Sigmoid colon (tissue), 7 donors: ENCODE results near the gene FERD3L. TPM values are rescaled to one million over a fixed set of nuclear protein-coding genes. Genes with fewer than 3 reads are reported as not detected.

ENCODE experiments used
- DNase-seq: peaks from one replicate; pipeline ENCODE4 v3.0.0-alpha.2; 2019
- H3K27ac ChIP-seq, 4 donors: fragments of 200-600 bp; sonication (generic); one replicate each; pipeline ENCODE4 v1.5.1; 2016 to 2019; ENCODE audit warnings: mild to moderate bottlenecking in 1 of 4
- H3K27me3 ChIP-seq, 3 donors: fragments of 200-600 bp; sonication (generic); one replicate each; pipeline ENCODE4 v1.5.1; 2019; ENCODE audit warnings: mild to moderate bottlenecking in 1 of 3
- H3K36me3 ChIP-seq, 4 donors: fragments of 200-600 bp; sonication (generic); one replicate each; pipeline ENCODE4 v1.5.1; 2016 to 2019
- H3K4me1 ChIP-seq, 4 donors: fragments of 200-600 bp; sonication (generic); one replicate each; pipeline ENCODE4 v1.5.1; 2017 to 2019
- H3K4me3 ChIP-seq, 4 donors: fragments of 200-600 bp; sonication (generic); one replicate each; pipeline ENCODE4 v1.5.1; 2017 to 2019; ENCODE audit warnings: mild to moderate bottlenecking in 2 of 4, moderate library complexity in 1 of 4
- H3K9me3 ChIP-seq, 4 donors: fragments of 200-600 bp in 3 of 4; sonication (generic) in 3 of 4; one replicate each; pipeline versions ENCODE4 v1.5.1 to v1.6.1; 2013 to 2019
- CTCF ChIP-seq, 4 experiments: fragments of 450-650 bp in 3 of 4; fragments of 200-600 bp in 1 of 4; IDR thresholded peaks; one replicate each; pipeline ENCODE4 v1.5.1; 2016 to 2019; ENCODE audit warnings: antibody characterized with exemption in 4 of 4, mild to moderate bottlenecking in 3 of 4, moderate library complexity in 2 of 4
- EP300 ChIP-seq, 4 donors: sonication (generic); formaldehyde crosslinking; IDR thresholded peaks; one replicate each; pipeline ENCODE4 v1.6.1; 2017; ENCODE audit warnings: antibody characterized with exemption in 4 of 4
- POLR2A ChIP-seq, 2 donors: fragments of 450-650 bp; IDR thresholded peaks; one replicate each; pipeline ENCODE4 v1.6.1; 2016; ENCODE audit warnings: antibody characterized with exemption in 2 of 2, mild to moderate bottlenecking in 2 of 2, moderate library complexity in 2 of 2
- POLR2AphosphoS5 ChIP-seq, 4 donors: sonication (generic); formaldehyde crosslinking; IDR thresholded peaks; one replicate each; pipeline ENCODE4 v1.6.1; 2017; ENCODE audit warnings: antibody characterized with exemption in 4 of 4
- WGBS, 2 donors: extraction: QIAGEN DNeasy Blood & Tissue Kit; methylation state at CpG; one replicate each; pipeline ENCODE4 v1.1.7; 2013; 5-methylcytosine and 5-hydroxymethylcytosine counted together
- intact Hi-C: fragments of 100-400 bp; cut with DNase I; formaldehyde crosslinking; loops from one replicate; pipeline ENCODE4 v1.15.1; 2023
- polyA plus RNA-seq, 3 donors: library from polyadenylated mRNA; stranded (reverse); fragments of 200-250 nt; gene quantifications; one replicate each; pipeline ENCODE4 v1.2.3, GENCODE V29; 2013
- total RNA-seq, 4 donors: library from RNA; depleted of rRNA; stranded (reverse); fragments of >200 nt; gene quantifications; one replicate each; pipeline ENCODE4 v1.1.0, GENCODE V29; 2016
- donor health status: healthy with polysubstance abuse.
- donor health status: Bipolar disorder and iron deficiency.
- donor health status: healthy.

Gene FERD3L
- total and polyA plus RNA-seq, 7 donors, result not detected

- Histone ChIP-seq H3K27me3 (peaks cover 0 to 70% (median 28%) of the 10 kb centered on the region in 3 donors), H3K27ac (peak overlapping the region in 2 of 4 donors; percentile 65 to 85), H3K36me3 (no peaks in the 10 kb centered on the region), H3K9me3 (no peaks in the 10 kb centered on the region), H3K4me3 (peak overlapping the region; percentile 13 to 49 (median 46)), H3K4me1 (peaks cover 0 to 22% (median 20%) of the 10 kb centered on the region in 4 donors)
- WGBS, 2 donors, result 5 to 11% methylated on average over 49 of the region's 49 CpGs
- TF ChIP-seq POLR2AphosphoS5 (IDR thresholded peaks at IDR 0.05) (no peak), POLR2A (IDR thresholded peaks at IDR 0.05) (no peak), EP300 (IDR thresholded peaks at IDR 0.05) (no peak), CTCF (IDR thresholded peaks at IDR 0.05) (no peak)
- no peak for DNase-seq
- intact Hi-C loops, result no loop called here
Observed at GRCh38 chr7:19106241-19107080, 38.8 kb downstream of the FERD3L start.

GRCh38 chr7:19105546-19105945 is 39.7 kb downstream of the FERD3L start:
- Histone ChIP-seq H3K4me1 (peaks cover 0 to 22% (median 20%) of the 10 kb centered on the region in 4 donors), H3K9me3 (no peaks in the 10 kb centered on the region), H3K27ac (peak overlapping the region in 1 of 4 donors; percentile 85), H3K27me3 (peaks cover 0 to 70% (median 28%) of the 10 kb centered on the region in 3 donors), H3K4me3 (no peak overlapping the region), H3K36me3 (no peaks in the 10 kb centered on the region)
- no peak for DNase-seq
- 17 to 18% methylated on average over 4 of the region's 4 CpGs for WGBS, 2 donors
- intact Hi-C loops, result no loop called here
- no peak for TF ChIP-seq POLR2AphosphoS5 (IDR thresholded peaks at IDR 0.05)
- TF ChIP-seq POLR2A (IDR thresholded peaks at IDR 0.05), result no peak
- TF ChIP-seq CTCF (IDR thresholded peaks at IDR 0.05), result no peak
- no peak for TF ChIP-seq EP300 (IDR thresholded peaks at IDR 0.05)

GRCh38 chr7:19104811-19105210 is 40.4 kb downstream of the FERD3L start:
- 43 to 48% methylated on average over 4 of the region's 4 CpGs for WGBS, 2 donors
- no peaks in the 10 kb centered on the region for H3K36me3 ChIP-seq
- no peaks in the 10 kb centered on the region for H3K9me3 ChIP-seq
- no peak for DNase-seq
- H3K27ac ChIP-seq, result no peak overlapping the region
- TF ChIP-seq EP300 (IDR thresholded peaks at IDR 0.05), result no peak
- no peak for TF ChIP-seq POLR2AphosphoS5 (IDR thresholded peaks at IDR 0.05)
- TF ChIP-seq CTCF (IDR thresholded peaks at IDR 0.05), result no peak
- TF ChIP-seq POLR2A (IDR thresholded peaks at IDR 0.05), result no peak
- no peak overlapping the region for H3K4me3 ChIP-seq
- intact Hi-C loops, result no loop called here
- peaks cover 0 to 63% (median 28%) of the 10 kb centered on the region in 3 donors for H3K27me3 ChIP-seq
- peaks cover 0 to 22% (median 20%) of the 10 kb centered on the region in 4 donors for H3K4me1 ChIP-seq

GRCh38 chr7:19102884-19103283 is 42.3 kb downstream of the FERD3L start:
- 74 to 86% methylated on average over 4 of the region's 4 CpGs for WGBS, 2 donors
- H3K9me3 ChIP-seq, result no peaks in the 10 kb centered on the region
- H3K36me3 ChIP-seq, result no peaks in the 10 kb centered on the region
- H3K27ac ChIP-seq, result no peak overlapping the region
- H3K27me3 ChIP-seq, result peaks cover 0 to 45% (median 17%) of the 10 kb centered on the region in 3 donors
- H3K4me3 ChIP-seq, result no peak overlapping the region
- TF ChIP-seq CTCF (IDR thresholded peaks at IDR 0.05) (no peak), POLR2AphosphoS5 (IDR thresholded peaks at IDR 0.05) (no peak), POLR2A (IDR thresholded peaks at IDR 0.05) (no peak), EP300 (IDR thresholded peaks at IDR 0.05) (no peak)
- no peak for DNase-seq
- H3K4me1 ChIP-seq, result peaks cover 0 to 17% (median 15%) of the 10 kb centered on the region in 4 donors
- intact Hi-C loops, result no loop called here
